Prostate gland (tissue), 2 donors: Measurements from ENCODE around the gene SASH3. TPM values are rescaled to one million over a fixed set of nuclear protein-coding genes. Genes with fewer than 3 reads are reported as not detected.

Experiments
- DNase-seq: peaks from one replicate; pipeline ENCODE4 v3.0.0-alpha.2; 2019; ENCODE audit warnings: low spot score
- H3K27ac ChIP-seq, 2 donors: fragments of 200-600 bp; sonication (generic); 2 replicates each; pipeline ENCODE4 v1.5.1; 2017 to 2019
- H3K27me3 ChIP-seq: fragments of 200-600 bp; sonication (generic); replicated peaks from 2 replicates; pipeline ENCODE4 v1.5.1; 2019; ENCODE audit not compliant: insufficient read depth
- H3K36me3 ChIP-seq, 2 donors: fragments of 200-600 bp; sonication (generic); 1 replicate in 1 of 2; 2 replicates in 1 of 2; pipeline versions ENCODE4 v1.5.1 to v1.8.1; 2017 to 2019
- H3K4me1 ChIP-seq: fragments of 200-600 bp; sonication (generic); replicated peaks from 2 replicates; pipeline ENCODE4 v1.5.1; 2019
- H3K4me3 ChIP-seq, 2 donors: fragments of 200-600 bp; sonication (generic); 2 replicates each; pipeline ENCODE4 v1.5.1; 2017 to 2019
- H3K9me3 ChIP-seq: fragments of 200-600 bp; sonication (generic); 2 replicates; pipeline ENCODE4 v1.5.1; 2017
- POLR2A ChIP-seq: fragments of 450-650 bp; IDR thresholded peaks from one replicate; pipeline ENCODE4 v1.6.1; 2016; ENCODE audit warnings: antibody characterized with exemption, mild to moderate bottlenecking
- POLR2AphosphoS5 ChIP-seq: sonication (generic); formaldehyde crosslinking; IDR thresholded peaks from one replicate; pipeline ENCODE4 v1.6.1; 2017; ENCODE audit warnings: antibody characterized with exemption
- WGBS: methylation state at CpG from one replicate; pipeline ENCODE4 v1.1.5; 2018; 5-methylcytosine and 5-hydroxymethylcytosine counted together
- intact Hi-C: fragments of 100-400 bp; cut with DNase I; formaldehyde crosslinking; loops from one replicate; pipeline ENCODE4 v1.14.2; 2022
- total RNA-seq, 2 donors: library from RNA; depleted of rRNA; stranded (reverse); fragments of >200 nt; gene quantifications; one replicate each; pipeline ENCODE4 v1.1.0, GENCODE V29; 2016
- TF ChIP-seq, protein P1 (sequence below), 4 experiments: fragments of 200-600 bp in 2 of 4; fragments of 450-650 bp in 2 of 4; sonication (generic) in 2 of 4; IDR thresholded peaks; 1 replicate in 3 of 4; 2 replicates in 1 of 4; pipeline ENCODE4 v1.5.1; 2016 to 2019; ENCODE audit warnings: antibody characterized with exemption in 4 of 4, mild to moderate bottlenecking in 2 of 4, moderate library complexity in 2 of 4

Gene SASH3
- total RNA-seq, 2 donors from 2014 or later, result 2.2 to 5.8 TPM

DNA sequence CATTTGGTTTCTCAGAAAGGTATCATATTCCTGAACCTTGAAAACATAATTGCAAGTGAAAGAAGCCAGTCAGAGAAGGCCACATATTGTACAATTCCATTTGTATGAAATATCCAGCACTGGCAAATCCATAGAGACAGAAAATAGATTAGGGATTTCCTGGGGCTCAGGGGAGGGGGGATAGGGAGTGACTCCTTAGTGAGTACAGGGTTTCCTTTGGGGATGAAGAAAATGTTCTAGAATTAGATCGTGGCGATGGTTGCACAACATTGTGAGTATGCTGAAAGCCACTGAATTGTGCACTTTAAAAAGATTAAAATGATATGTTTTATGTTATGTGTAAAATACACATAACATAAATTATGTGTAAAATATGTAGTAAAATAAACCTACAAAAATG, 30.7 kb upstream of the SASH3 start:
- 61% methylated on average over 2 of the region's 2 CpGs for WGBS
- TF ChIP-seq, protein P1, sequence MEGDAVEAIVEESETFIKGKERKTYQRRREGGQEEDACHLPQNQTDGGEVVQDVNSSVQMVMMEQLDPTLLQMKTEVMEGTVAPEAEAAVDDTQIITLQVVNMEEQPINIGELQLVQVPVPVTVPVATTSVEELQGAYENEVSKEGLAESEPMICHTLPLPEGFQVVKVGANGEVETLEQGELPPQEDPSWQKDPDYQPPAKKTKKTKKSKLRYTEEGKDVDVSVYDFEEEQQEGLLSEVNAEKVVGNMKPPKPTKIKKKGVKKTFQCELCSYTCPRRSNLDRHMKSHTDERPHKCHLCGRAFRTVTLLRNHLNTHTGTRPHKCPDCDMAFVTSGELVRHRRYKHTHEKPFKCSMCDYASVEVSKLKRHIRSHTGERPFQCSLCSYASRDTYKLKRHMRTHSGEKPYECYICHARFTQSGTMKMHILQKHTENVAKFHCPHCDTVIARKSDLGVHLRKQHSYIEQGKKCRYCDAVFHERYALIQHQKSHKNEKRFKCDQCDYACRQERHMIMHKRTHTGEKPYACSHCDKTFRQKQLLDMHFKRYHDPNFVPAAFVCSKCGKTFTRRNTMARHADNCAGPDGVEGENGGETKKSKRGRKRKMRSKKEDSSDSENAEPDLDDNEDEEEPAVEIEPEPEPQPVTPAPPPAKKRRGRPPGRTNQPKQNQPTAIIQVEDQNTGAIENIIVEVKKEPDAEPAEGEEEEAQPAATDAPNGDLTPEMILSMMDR (IDR thresholded peaks at IDR 0.05), result no peak
- no peak for TF ChIP-seq POLR2A
- no peak for TF ChIP-seq POLR2AphosphoS5
- Histone ChIP-seq H3K4me3 (no peak overlapping the region), H3K36me3 (no peaks in the 10 kb centered on the region), H3K27me3 (no peaks in the 10 kb centered on the region), H3K9me3 (no peaks in the 10 kb centered on the region), H3K27ac (no peak overlapping the region), H3K4me1 (no peaks in the 10 kb centered on the region)
- intact Hi-C loops, result no loop called here
- DNase-seq, result no peak

DNA sequence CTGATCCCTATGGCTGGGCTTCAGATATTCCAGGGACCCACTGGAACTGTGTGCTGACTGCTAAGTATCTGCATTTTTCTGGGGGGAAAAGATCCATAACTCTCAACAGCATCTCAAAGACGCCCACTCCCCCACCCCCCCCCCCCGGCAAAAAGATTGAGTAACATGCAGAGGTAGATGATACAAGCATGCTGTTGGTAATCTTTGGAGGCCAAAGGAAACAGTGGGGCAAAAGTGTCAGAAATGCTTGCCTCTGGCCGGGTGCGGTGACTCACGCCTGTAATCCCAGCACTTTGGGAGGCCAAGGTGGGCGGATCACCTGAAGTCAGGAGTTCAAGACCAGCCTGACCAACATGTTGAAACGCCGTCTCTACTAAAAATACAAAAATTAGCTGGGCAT, 28.8 kb upstream of the SASH3 start:
- Histone ChIP-seq H3K4me1 (no peaks in the 10 kb centered on the region), H3K36me3 (no peaks in the 10 kb centered on the region), H3K27me3 (no peaks in the 10 kb centered on the region), H3K27ac (no peak overlapping the region), H3K9me3 (no peaks in the 10 kb centered on the region), H3K4me3 (no peak overlapping the region)
- intact Hi-C loops, result no loop called here
- no peak for DNase-seq
- WGBS, result no CpG with 5 or more reads among the region's 8 CpGs
- no peak for TF ChIP-seq POLR2AphosphoS5
- TF ChIP-seq, protein P1 (IDR thresholded peaks at IDR 0.05), result no peak
- no peak for TF ChIP-seq POLR2A

DNA sequence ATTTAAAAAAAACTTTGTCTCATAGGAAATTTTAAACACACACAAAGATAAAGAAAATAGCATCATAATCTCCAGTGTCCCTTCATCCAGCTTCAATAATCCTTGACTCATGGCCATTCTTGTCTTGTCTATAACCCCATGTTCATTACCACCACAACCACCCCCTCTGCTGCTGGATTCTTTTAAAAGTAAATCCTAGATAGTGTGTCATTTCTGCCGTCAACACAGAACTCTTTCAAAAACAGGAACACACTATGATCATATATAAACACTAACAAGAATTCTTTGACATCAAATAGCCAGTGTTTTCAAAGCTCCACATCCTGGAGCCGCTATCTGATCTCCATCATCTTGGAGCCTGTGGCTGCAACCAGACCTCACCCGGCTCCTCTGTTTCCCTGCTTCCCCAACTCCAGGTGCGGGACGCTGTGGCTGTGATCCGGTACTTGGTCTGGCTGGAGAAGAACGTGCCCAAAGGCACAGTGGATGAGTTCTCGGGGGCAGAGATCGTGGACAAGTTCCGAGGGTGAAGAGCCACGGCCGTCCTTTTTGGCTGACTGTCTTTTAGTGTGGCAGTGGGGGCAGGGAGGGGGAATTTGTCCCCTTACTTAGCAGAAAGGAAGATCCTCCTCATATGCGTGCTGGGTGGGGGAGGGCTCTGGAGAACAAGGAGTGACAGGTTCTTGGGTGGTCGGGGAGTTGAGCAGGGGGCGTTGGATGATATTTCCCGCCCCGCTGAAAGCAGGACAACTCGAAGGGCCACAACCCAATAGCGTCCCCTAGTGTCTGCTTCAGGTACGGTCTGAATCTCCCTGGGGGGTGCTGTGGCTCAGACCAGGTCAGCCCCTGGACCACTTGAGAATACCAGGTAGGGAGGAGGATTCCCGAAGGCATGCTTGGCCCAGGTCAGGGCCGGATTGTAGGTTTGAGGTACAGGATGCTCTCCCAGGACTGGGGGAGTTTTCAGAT, 25.4 kb upstream of the SASH3 start:
- no peaks in the 10 kb centered on the region for H3K9me3 ChIP-seq
- 36% methylated on average over 17 of the region's 22 CpGs for WGBS
- H3K27ac ChIP-seq, result no peak overlapping the region
- no peaks in the 10 kb centered on the region for H3K27me3 ChIP-seq
- no peak overlapping the region for H3K4me3 ChIP-seq
- intact Hi-C loops, result no loop called here
- TF ChIP-seq, protein P1 (IDR thresholded peaks at IDR 0.05), result no peak
- no peak for TF ChIP-seq POLR2A
- TF ChIP-seq POLR2AphosphoS5, result no peak
- no peaks in the 10 kb centered on the region for H3K4me1 ChIP-seq
- no peaks in the 10 kb centered on the region for H3K36me3 ChIP-seq
- no peak for DNase-seq

DNA sequence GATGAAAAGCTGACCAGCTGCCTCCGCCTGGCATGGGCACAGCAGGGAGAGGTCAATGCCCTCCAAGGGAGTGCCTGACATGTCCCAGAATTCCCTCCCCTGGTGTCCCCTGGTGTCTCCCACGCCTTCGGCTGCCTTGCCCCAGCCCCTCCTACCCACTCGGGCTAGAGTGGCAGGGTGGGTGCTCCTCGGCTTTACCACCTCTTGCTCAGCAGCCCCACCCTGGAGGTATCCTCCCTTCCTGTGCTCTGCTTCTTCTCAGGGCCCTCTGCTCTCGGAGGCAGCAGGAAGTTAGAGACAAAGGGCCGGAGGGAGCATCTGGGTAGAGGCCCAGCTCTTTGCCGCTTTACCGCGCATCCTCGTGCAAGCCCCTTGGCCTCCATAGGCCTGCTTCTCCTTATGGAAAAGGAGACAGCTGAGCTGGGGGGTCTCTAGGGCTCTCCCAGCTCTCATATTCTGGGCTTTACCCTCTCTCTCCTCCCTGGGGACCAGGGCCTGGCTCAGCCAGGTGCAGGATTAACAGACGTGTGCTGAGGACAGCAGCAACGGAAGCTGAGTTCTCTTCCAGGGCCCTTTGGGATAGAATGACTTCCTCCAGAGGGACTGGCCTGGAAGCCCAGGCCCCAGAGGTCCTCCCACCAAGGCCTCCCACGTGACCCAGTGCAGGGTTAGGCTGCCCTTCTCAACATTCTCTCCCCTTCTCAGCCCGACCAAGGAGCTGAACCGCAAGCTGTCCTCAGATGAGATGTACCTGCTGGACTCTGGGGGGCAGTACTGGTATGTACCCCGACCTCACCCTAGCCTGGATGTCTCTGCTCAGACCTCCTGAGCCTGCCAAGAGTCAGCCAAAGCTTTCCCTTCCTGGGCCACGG, 23.7 kb upstream of the SASH3 start:
- no peak for DNase-seq
- no peak for TF ChIP-seq POLR2A
- H3K9me3 ChIP-seq, result no peaks in the 10 kb centered on the region
- no peak overlapping the region for H3K27ac ChIP-seq
- intact Hi-C loops, result no loop called here
- no peaks in the 10 kb centered on the region for H3K36me3 ChIP-seq
- no peaks in the 10 kb centered on the region for H3K4me1 ChIP-seq
- 88% methylated on average over 15 of the region's 18 CpGs for WGBS
- H3K4me3 ChIP-seq, result no peak overlapping the region
- no peaks in the 10 kb centered on the region for H3K27me3 ChIP-seq

DNA sequence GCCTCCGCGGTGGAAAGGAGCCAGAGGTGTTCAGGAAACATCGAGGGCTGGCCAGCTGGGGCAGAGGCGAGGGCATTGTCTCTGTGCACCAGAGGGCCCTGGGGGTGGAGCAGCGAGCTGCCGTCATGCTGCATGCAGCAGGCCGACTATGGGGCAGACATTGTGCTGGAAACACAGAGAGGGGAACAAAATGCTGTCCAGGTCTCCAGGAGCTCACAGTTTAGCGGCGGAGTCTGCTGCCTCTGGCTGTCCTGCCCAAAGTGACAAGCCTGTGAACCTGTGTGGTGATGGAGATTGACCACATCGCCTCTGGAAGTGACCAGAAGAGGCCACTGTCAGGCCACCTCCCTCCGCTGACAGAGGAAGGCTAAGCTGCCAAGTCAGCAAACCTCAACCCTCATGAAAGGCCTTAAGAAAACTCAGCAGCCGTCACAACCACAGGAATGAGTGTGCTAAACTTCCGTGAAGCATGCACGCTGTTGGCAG, 20.1 kb upstream of the SASH3 start:
- H3K27me3 ChIP-seq, result no peaks in the 10 kb centered on the region
- H3K27ac ChIP-seq, result no peak overlapping the region
- H3K9me3 ChIP-seq, result no peaks in the 10 kb centered on the region
- no peaks in the 10 kb centered on the region for H3K4me1 ChIP-seq
- no peaks in the 10 kb centered on the region for H3K36me3 ChIP-seq
- TF ChIP-seq POLR2A (no peak), POLR2AphosphoS5 (peak; percentile 48)
- TF ChIP-seq, protein P1 (IDR thresholded peaks at IDR 0.05), result peak in 1 of 4 experiments; percentile 14
- peak; percentile 33 for DNase-seq
- intact Hi-C loops, result no loop called here
- 57% methylated on average over 10 of the region's 14 CpGs for WGBS
- no peak overlapping the region for H3K4me3 ChIP-seq
